Measurements from ENCODE around the gene ANXA1.

ANXA1 gene

DNA sequence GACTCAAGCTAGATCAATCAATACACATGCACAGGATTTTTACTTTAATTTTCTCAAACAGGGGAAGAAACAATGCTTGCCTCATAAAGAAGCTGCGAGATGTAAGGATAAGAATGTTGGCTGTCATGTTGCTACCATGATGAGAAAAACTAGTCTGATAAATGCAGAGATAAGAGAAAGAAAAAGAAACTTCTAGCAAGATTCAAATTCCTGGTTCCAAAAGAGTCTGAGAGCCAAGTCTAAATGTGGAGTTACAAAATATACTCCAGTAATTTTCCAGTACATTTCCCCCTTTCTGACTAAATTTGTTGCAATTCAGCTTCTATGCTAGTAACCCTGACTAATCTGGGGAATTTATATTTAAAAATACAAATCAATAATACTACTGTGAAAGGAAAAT is 10.4 kb upstream of the ANXA1 start:
- no peak for DNase-seq

DNA sequence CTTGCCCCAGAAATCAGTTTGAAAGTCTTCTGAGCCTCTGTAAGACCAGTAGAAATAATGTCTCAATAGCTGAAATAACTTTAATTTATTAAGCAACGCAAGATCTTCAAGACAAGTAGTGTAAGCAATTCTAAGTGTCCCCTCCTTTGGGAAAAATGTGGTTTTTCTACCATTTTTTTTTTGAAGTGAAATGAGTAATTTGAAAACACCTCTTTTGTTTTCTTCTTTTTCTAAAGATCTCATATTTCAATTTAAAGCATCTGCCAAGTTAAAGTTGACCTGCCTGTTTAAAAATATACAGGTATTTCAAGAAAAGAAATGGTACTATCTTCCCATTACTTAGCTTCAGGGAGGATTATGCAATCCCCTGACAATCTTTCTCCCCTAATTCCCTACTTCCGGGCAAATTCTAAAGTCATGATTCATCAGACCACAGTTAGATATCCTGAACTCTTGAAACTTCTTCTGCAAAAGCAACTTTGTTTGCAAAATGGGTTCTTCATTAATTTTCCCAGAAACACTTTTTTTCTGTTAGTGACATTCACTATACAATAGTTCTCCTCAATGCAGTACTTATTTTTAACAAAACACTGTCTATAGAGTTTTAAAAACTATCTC is 7.8 kb upstream of the ANXA1 start:
- DNase-seq, result no peak

DNA sequence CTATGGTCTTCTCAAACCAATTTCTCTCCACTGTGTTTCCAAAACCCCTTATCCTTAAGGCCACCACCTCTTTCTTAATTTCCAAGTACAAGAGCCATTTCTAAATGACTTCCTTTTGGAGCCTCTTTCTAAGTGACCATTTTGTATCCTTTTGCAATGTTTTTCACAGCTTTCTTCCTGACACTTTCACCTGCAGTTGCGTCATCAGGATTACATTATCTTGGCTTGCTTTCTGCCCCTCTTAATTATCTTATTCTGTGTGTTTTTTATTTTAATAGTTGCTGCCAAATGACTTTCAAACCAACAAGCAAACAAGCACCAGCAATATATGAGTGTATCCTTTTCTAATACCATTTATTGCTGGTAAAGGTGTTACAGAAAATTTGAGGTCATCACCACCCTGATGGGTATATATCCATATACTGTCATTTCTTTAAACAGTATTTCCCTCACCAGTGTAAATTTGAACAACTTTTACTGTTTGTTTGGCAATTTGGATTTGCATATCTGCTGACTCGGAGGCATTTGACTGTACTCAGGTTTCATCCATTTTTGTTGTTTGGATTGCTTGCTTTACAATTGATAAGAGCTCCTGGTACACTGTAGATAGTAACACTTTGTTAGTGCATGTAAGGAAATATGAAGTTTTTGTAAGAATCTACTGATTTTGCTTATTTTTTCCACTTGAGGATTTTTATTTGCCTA is 5.4 kb upstream of the ANXA1 start:
- DNase-seq, result no peak

DNA sequence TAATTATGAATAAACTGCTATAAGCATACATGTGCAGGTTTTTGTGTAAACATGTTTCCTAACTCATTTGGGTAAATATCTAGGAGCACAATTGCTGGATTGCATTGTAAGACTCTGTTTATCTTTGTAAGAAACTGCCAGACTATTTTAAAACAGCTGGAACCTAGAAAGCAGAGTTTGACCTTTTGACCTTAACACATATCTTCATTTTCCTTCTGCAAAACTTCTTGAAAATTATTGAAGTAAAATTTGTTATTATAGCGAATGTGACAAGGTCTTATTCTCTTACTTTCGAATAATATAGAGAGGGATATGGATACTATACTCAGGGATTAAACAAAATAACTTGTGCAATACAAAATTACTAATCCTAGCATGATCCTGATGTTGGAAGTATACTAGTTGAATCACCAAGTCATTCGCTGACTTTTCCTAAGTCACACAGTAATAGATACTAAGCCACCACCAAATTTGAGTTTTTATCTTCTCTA is 3.2 kb upstream of the ANXA1 start:
- no peak for DNase-seq

DNA sequence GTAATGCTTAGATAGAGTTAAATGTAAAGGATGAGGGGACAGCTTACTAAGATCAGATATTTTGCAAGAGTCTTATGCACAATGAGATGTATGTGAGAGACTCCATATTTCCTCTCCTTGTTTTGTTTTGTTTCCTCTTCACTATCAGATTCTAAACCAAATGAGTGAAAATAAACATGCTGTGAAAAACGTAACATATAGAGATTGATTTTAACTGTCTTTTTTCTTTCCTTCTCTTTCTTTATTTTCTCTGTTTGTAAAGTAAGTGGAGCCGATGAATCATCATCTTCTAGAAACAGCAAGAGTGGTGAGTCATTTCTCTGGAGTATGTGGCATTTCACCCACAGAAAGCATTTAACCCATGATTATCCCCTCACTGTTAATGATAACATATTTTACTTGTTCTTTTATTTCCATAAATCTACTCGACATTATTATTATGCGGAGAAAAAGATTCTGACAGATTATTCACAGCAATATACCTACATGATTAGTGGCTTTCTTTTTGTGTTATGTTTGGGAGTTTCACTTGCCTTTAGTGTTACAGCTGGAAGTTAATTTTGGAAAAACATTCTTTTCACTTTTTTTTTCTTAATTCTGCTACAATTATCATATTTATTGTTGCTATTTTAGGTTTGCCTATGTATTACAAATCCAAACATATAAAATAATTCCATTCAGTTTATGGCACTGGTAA is 2.1 kb upstream of the ANXA1 start:
- DNase-seq, result no peak

DNA sequence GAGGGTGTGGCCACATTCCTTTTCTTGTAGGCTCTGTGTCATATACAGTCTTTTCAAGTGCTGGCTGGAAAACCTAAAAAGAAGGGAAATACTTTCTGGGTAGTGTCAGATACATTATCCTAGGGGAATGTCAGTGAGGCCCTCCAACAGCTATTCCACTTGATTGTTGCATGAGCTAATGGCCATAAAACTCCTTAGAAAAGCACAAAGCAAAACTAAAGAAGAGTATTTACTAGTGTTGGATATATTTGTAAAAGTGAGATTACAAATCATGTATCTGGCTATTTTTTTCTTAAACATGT is 829 bp downstream of the ANXA1 start:
- no peak for DNase-seq

DNA sequence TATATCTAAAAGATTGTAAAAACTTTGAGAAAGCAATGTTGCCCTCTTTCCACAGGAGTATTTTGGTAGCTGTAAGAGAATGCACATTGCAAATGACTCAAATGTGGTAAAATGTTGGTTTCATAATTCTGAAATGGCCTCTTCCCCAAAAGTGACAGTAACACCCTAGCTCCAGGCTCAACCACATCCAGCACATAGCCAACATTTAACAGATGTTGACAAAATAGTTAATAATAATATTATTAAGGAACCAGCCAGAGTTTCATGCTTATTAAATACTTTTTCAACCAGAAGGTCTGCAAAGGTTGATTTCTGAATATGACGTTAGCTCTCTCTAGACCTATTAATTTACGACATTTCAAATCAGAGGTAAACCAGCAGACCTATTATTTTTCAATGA is 1.3 kb downstream of the ANXA1 start:
- DNase-seq, result no peak

- no peak for DNase-seq
Measured at GRCh38 chr9:73153793-73154227, 2.1 kb downstream of the ANXA1 start.

- DNase-seq, result no peak
Measured at GRCh38 chr9:73154271-73154670, 2.6 kb downstream of the ANXA1 start.

DNA sequence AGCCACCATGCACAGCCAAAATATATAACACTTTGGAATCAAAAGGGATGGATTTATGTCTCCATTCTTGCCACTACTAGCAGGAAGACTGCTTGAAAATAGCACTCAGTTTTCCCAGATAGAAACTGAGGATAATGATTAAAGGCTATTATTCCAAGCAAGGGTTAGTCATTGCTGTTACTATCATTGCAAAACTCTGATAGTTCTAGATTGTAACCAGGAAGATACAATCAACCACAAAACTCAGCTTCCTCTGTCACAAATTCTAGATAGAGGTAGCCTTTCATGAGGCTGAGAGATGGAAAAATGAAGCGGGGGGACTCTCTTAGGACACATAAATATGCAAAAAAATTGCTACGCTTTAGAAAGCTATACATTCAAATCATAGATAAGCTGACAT is 3.1 kb downstream of the ANXA1 start:
- no peak for DNase-seq

- no peak for DNase-seq
Measured at GRCh38 chr9:73155377-73155776, 3.7 kb downstream of the ANXA1 start.

- DNase-seq, result no peak
Measured at GRCh38 chr9:73155968-73156864, 4.6 kb downstream of the ANXA1 start.

DNA sequence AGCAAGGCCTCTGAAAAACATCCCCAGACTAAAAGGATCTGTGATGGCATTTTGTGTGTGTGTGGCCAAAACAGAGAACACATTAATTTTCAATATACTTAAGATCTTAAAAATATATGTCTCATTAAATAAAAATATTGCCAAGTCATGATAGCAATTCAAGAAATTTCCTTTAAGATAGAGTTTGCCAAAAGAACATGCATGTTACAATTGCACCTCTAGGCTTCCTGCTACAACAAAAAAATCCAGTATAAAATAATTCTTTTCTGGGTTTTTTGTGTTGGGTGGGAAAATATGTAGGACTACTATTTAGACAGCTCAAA is 5.2 kb downstream of the ANXA1 start:
- no peak for DNase-seq

- no peak for DNase-seq
Measured at GRCh38 chr9:73157811-73158210, 6.1 kb downstream of the ANXA1 start.

- no peak for DNase-seq
Measured at GRCh38 chr9:73158723-73159122, 7.1 kb downstream of the ANXA1 start.

GRCh38 chr9:73160868-73161267 is 9.2 kb downstream of the ANXA1 start:
- no peak for DNase-seq

- DNase-seq, result no peak
Measured at GRCh38 chr9:73162987-73163768, 11.5 kb downstream of the ANXA1 start.

DNA sequence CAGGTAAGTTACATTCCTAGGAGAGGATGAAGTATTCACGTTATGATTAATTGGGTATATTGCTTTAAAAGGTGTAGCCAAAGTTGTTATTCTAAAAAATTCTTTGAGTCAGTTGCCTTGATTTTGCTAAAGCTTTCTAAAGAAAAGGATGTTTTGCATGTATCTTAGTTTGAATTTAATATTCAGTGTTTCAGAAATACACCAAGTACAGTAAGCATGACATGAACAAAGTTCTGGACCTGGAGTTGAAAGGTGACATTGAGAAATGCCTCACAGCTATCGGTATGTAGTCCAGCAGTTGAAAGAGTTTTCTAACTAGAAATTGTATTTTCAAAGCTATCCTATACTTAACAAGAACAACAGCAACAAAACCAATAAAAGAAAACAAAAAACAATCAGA is 14.2 kb downstream of the ANXA1 start:
- DNase-seq, result no peak

- no peak for DNase-seq
Measured at GRCh38 chr9:73166468-73166867, 14.8 kb downstream of the ANXA1 start.

DNA sequence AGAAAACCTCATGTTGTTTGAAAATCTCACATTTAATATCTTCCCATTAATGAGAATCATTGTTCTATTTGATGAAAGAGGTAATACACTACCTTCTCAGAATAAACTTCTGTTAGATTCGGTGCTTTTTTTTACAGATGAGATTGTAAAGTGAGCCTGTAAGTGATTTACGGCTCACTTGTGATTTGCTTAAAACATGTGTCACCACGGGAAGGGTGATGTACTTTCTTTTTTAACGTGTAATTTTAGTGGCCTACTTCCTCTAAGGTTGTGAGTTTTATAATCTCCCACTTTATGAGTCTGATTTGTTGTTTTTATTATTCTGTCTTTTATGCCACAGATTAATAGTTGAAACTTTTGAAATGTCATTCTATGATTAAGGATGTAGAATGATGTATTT is 15.9 kb downstream of the ANXA1 start:
- DNase-seq, result no peak

- DNase-seq, result no peak
Measured at GRCh38 chr9:73168298-73168934, 16.8 kb downstream of the ANXA1 start.
